Cardiac fibroblast (primary cell): ENCODE measurements around the gene SCN2B.
"Not testable (repeated sequence)": the region's sequence is repeated elsewhere in the genome, so short reads cannot be mapped to it uniquely, and the experiment has no call there.

ENCODE experiments used
- DNase-seq, 2 donors: peaks; one replicate each; pipeline versions ENCODE4 v3.0.0 to v3.0.0-alpha.2; 2010; ENCODE audit warnings: low read depth in 2 of 2
- H3K4me3 ChIP-seq, 2 donors: replicated peaks in 1 of 2; 1 replicate in 1 of 2; 2 replicates in 1 of 2; pipeline ENCODE4 v1.5.1; 2011; ENCODE audit warnings: low read depth in 2 of 2, low read length in 2 of 2, mild to moderate bottlenecking in 2 of 2, moderate library complexity in 1 of 2
- CTCF ChIP-seq: IDR thresholded peaks from one replicate; pipeline ENCODE4 v1.5.1; 2011; ENCODE audit warnings: low read depth, mild to moderate bottlenecking, low read length, inconsistent platforms

SCN2B gene

GRCh38 chr11:118193910-118194566 is 17.6 kb upstream of the SCN2B start:
- no peak for TF ChIP-seq CTCF
- H3K4me3 ChIP-seq: no peak overlapping the region
- no peak for DNase-seq

GRCh38 chr11:118192817-118193216 is 16.4 kb upstream of the SCN2B start:
- not testable (repeated sequence) for H3K4me3 ChIP-seq, DNase-seq

GRCh38 chr11:118190942-118191506 is 14.6 kb upstream of the SCN2B start:
- DNase-seq, H3K4me3 ChIP-seq: not testable (repeated sequence)

- TF ChIP-seq CTCF: no peak
- no peak for DNase-seq
- no peak overlapping the region for H3K4me3 ChIP-seq
Measured at GRCh38 chr11:118186346-118187107, 10.1 kb upstream of the SCN2B start.

GRCh38 chr11:118184784-118185579 is 8.5 kb upstream of the SCN2B start:
- DNase-seq: no peak
- no peak overlapping the region for H3K4me3 ChIP-seq
- no peak for TF ChIP-seq CTCF

- H3K4me3 ChIP-seq, DNase-seq: not testable (repeated sequence)
Measured at GRCh38 chr11:118183691-118184090, 7.3 kb upstream of the SCN2B start.

- peak; percentile 25 to 30 for DNase-seq
- H3K4me3 ChIP-seq: no peak overlapping the region
- TF ChIP-seq CTCF: no peak
Measured at GRCh38 chr11:118180300-118180703, 3.9 kb upstream of the SCN2B start.

GRCh38 chr11:118176778-118177134 is 317 bp upstream of the SCN2B start:
- no peak for TF ChIP-seq CTCF
- no peak for DNase-seq
- H3K4me3 ChIP-seq: no peak overlapping the region
